HG02642 (cell line): ENCODE data around the gene PDE5A.
"Not testable (repeated sequence)": the region's sequence is repeated elsewhere in the genome, so short reads cannot be mapped to it uniquely, and the experiment has no call there.

Source experiments
- ATAC-seq: cut with Tn5 transposase; IDR thresholded peaks from one replicate; pipeline ENCODE4 v1.9.1; 2021; ENCODE audit warnings: mild to moderate bottlenecking; ENCODE audit not compliant: unreplicated experiment, poor library complexity

PDE5A gene

GRCh38 chr4:119479835-119480234 is 148.8 kb downstream of the PDE5A start:
- ATAC-seq: no peak

- ATAC-seq: no peak
These were observed 149.3 kb downstream of the PDE5A start for GRCh38 chr4:119479180-119479808.

DNA sequence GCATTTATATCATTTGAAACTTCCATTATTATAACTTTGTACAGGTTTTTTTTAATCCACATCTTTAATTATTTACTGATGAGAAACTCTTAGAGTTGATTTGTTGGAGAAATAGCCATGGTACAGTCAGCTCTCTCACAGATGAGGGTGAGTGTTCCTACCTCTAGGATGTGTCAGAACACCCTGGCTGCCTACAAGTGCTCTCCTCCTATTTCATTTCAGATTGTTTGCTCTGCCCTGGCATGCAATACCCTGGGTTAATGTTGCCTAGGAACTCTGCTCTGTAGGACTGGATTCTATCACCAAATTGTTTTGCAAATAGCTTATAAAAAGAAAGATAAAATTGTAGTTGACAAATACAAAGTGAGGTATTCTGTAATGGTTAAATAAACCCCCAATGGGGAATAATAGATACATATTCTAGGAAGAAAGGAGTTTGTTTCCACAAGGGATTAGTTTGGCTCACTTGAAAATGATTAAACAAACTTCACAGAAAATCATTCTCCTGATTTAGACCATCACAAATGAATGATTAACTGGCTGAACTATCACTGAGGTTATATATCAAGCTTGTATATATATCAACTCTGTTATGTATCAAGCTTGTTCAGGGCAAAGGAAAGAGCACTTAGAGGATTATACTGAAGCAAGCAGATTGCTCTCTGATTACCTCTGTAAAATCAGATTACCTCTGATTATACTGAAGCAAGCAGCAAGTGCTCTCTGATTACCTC is 150.0 kb downstream of the PDE5A start:
- ATAC-seq: no peak

DNA sequence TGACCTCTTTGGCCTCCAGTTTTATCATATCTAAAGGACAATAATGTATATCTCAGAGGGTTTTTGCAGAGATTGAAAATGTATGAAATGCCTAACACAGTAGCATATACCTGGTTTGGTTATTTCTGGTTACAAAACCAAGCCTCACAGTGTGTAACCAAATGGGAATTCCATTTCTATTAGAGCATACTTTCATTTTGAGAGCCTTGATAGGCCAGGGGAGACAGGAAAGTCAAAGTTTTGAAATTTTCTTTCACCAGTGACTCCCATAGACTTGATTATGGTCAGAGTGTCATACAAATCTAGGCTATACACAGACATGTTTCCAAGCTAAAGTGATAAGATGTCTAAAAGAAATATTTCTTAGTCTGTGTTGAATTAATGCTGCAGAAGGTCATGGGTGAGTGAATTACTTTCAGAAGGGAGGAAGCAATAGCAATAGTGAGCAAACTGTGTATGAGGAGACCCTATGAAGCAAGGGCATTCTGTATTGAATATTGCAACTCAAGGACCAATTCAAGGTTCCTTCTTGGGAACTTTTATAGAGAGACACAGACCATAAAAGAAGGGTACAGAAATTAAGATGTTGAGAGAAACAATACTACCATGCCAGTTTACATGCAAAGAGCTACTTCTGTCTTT is 151.1 kb downstream of the PDE5A start:
- no peak for ATAC-seq

GRCh38 chr4:119471259-119471658 is 157.3 kb downstream of the PDE5A start:
- peak; percentile 56 for ATAC-seq

- ATAC-seq: peak; percentile 62
These were observed 157.9 kb downstream of the PDE5A start for GRCh38 chr4:119470737-119471063.

GRCh38 chr4:119470021-119470736 is 158.4 kb downstream of the PDE5A start:
- ATAC-seq: peak; percentile 77

GRCh38 chr4:119469039-119469438 is 159.6 kb downstream of the PDE5A start:
- not testable (repeated sequence) for ATAC-seq

DNA sequence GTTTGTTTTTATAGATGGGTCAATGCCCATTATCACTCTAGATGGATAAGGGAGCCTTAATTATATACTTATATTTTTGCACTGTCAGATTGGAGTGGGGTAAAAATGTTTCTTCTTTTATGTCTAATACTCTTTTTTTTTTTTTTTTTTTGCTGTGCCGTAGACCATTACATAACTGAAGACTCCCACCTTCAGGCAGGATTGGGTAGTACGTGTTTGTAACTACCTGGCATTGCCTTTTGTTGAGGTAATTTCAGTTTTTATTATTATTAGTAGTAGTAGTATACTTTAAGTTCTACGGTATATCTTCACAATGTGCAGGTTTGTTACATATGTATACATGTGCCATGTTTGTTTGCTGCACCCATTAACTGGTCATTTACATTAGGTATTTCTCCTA is 165.9 kb downstream of the PDE5A start:
- not testable (repeated sequence) for ATAC-seq

- not testable (repeated sequence) for ATAC-seq
These were observed 172.9 kb downstream of the PDE5A start for GRCh38 chr4:119455734-119456133.

DNA sequence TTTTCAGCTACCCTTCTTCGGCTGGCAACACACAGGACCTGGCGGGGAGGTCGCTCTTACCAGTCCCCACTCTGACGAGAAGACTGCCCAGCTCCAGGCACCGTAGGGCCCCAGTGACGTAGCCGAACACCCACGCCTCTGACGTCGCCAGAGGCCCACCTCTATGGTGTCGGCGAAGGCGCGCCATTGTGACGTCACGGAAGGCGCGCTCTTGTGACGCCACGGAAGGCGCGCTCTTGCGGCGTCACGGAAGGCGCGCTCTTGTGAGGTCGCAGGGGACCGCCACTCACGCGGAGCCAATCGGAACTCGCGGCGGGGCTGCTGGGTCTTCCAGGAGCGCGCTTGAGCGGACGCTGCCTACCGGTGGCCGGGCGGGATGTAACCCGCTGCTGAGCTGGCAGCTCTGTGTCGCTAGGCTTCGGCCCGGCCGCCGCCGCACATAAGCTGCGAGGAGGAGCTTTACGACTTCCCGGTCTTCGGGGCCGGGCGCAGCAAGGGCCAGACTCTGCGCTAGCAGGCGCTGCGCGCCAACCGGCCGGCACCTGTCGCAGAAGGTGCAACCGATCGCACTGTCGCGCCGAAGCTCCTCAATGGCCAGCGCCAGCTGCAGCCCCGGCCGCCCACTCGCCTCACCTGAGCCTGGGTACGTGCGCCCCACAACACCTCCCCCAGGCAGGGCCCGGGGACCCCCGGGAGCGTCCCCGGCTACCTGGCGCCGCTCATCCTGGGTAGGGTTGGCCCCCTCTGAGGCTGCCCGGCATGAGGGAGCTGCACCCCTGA is 173.9 kb downstream of the PDE5A start:
- peak; percentile 100 for ATAC-seq

DNA sequence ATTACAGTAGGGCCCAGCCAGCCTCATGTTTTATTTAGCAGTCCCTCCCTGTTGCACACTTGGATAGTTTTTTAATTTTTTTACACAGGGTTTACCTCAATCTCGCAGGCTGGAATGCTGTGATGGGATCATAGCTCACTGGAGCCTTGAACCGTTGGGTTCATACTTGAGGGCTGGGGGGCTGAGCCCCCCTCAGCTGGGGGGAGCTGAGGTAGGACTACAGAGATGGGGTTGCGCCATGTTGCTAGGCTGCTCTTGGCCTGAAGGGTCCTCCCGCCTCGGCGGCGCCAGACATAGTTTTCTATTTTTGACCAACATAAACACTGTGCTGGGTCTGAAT is 174.5 kb downstream of the PDE5A start:
- ATAC-seq: peak; percentile 9

GRCh38 chr4:119453286-119453685 is 175.3 kb downstream of the PDE5A start:
- not testable (repeated sequence) for ATAC-seq

GRCh38 chr4:119449851-119450250 is 178.8 kb downstream of the PDE5A start:
- ATAC-seq: not testable (repeated sequence)
